Thoracic aorta (tissue), 2 donors: ENCODE data around the gene TAS2R10. TPM values are rescaled to one million over a fixed set of nuclear protein-coding genes. Genes with fewer than 3 reads are reported as not detected.
"Not testable (repeated sequence)": the region's sequence is repeated elsewhere in the genome, so short reads cannot be mapped to it uniquely, and the experiment has no call there.

Source experiments
- ATAC-seq: fragments of 150-250 bp; one replicate; pipeline ENCODE4 v1.8.0; 2017; ENCODE audit warnings: low read depth; ENCODE audit not compliant: insufficient number of reproducible peaks, low FRiP score
- DNase-seq: peaks from one replicate; pipeline ENCODE4 v3.0.0-alpha.2; 2020; ENCODE audit warnings: low spot score
- H3K27ac ChIP-seq, 2 donors: fragments of 200-600 bp; sonication (generic); 1 replicate in 1 of 2; 2 replicates in 1 of 2; pipeline ENCODE4 v1.5.1; 2016; ENCODE audit warnings: mild to moderate bottlenecking in 2 of 2, moderate library complexity in 2 of 2
- H3K27me3 ChIP-seq: fragments of 200-600 bp; sonication (generic); replicated peaks from 2 replicates; pipeline ENCODE4 v1.6.0; 2016; ENCODE audit warnings: mild to moderate bottlenecking; ENCODE audit not compliant: insufficient read depth
- H3K36me3 ChIP-seq: fragments of 200-600 bp; sonication (generic); one replicate; pipeline ENCODE4 v1.5.1; 2016
- H3K4me1 ChIP-seq, 2 donors: fragments of 200-600 bp; sonication (generic); 1 replicate in 1 of 2; 2 replicates in 1 of 2; pipeline versions ENCODE4 v1.5.1 to v1.6.0; 2016; ENCODE audit warnings: low read depth in 2 of 2, mild to moderate bottlenecking in 1 of 2; ENCODE audit not compliant: control insufficient read depth in 1 of 2
- H3K4me3 ChIP-seq: fragments of 200-600 bp; sonication (generic); 2 replicates; pipeline ENCODE4 v1.5.1; 2016; ENCODE audit warnings: mild to moderate bottlenecking
- H3K9me3 ChIP-seq: fragments of 200-600 bp; sonication (generic); 2 replicates; pipeline ENCODE4 v1.5.1; 2016
- total RNA-seq, 2 donors: library from RNA; depleted of rRNA; stranded (reverse); fragments of >200 nt; gene quantifications; one replicate each; pipeline versions ENCODE4 v1.1.0 to v1.2.3, GENCODE V29; 2016
- TF ChIP-seq, protein P1 (sequence below): fragments of 200-600 bp; sonication (generic); IDR thresholded peaks from one replicate; pipeline ENCODE4 v1.5.1; 2019; ENCODE audit warnings: antibody characterized with exemption

TAS2R10 gene
- total RNA-seq, 2 donors from 2014 or later = 4.6 TPM; not detected in 1

DNA sequence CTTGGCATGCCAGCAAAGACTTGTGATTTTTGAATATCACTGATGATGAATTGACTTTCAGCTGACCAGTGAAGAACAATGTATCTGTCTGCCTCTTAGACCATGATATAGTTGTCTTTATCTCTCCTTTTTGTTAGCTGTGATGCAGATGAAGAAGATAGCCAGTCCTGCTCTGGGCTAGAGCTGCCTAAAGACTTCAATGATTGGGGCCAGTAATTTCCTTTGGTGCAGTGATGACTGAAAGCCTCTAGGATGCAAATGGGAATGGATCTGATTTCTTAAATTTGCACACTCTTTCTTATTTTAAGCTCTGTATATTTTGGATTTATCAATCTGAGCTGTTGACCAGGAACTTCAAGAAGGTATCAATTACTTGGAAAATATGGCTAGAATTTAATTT lies 16.1 kb downstream of the TAS2R10 start, which contains the start of gene TAS2R9:
Gene TAS2R9, minus strand, starts transcription at position 101 of the 400 bp plus-strand sequence. Its CDS starts 93 bp downstream, at position 8.
- H3K9me3 ChIP-seq = no peaks in the 10 kb centered on the region
- TF ChIP-seq, protein P1, sequence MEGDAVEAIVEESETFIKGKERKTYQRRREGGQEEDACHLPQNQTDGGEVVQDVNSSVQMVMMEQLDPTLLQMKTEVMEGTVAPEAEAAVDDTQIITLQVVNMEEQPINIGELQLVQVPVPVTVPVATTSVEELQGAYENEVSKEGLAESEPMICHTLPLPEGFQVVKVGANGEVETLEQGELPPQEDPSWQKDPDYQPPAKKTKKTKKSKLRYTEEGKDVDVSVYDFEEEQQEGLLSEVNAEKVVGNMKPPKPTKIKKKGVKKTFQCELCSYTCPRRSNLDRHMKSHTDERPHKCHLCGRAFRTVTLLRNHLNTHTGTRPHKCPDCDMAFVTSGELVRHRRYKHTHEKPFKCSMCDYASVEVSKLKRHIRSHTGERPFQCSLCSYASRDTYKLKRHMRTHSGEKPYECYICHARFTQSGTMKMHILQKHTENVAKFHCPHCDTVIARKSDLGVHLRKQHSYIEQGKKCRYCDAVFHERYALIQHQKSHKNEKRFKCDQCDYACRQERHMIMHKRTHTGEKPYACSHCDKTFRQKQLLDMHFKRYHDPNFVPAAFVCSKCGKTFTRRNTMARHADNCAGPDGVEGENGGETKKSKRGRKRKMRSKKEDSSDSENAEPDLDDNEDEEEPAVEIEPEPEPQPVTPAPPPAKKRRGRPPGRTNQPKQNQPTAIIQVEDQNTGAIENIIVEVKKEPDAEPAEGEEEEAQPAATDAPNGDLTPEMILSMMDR = no peak
- no peak within 1 kb of the TSS for H3K27ac ChIP-seq
- no peak within 1 kb of the TSS for H3K4me3 ChIP-seq
- no peak for DNase-seq
- no peak for ATAC-seq
- no peaks in the 10 kb centered on the region for H3K36me3 ChIP-seq
- no peaks in the 10 kb centered on the region for H3K27me3 ChIP-seq
- H3K4me1 ChIP-seq = no peaks in the 10 kb centered on the region

GRCh38 chr12:10807186-10807585 lies 19.0 kb downstream of the TAS2R10 start, which contains the start of gene TAS2R8:
TAS2R8 (minus strand) TSS chr12:10807286; CDS start chr12:10806980, 306 bp downstream.
- no peak for DNase-seq
- Histone ChIP-seq H3K9me3 (no peaks in the 10 kb centered on the region), H3K4me1 (no peaks in the 10 kb centered on the region), H3K36me3 (no peaks in the 10 kb centered on the region), H3K27ac (no peak within 1 kb of the TSS), H3K4me3 (no peak within 1 kb of the TSS), H3K27me3 (no peaks in the 10 kb centered on the region)
- no peak for ATAC-seq
- TF ChIP-seq, protein P1 = no peak

- DNase-seq (no peak), ATAC-seq (no peak)
- H3K9me3 ChIP-seq = no peaks in the 10 kb centered on the region
- H3K4me3 ChIP-seq = no peak within 1 kb of the TSS
- H3K4me1 ChIP-seq = no peaks in the 10 kb centered on the region
- TF ChIP-seq, protein P1 = no peak
- no peaks in the 10 kb centered on the region for H3K36me3 ChIP-seq
- no peaks in the 10 kb centered on the region for H3K27me3 ChIP-seq
- no peak within 1 kb of the TSS for H3K27ac ChIP-seq
Measured at GRCh38 chr12:10802587-10802986, 23.6 kb downstream of the TAS2R10 start, which contains the start of gene TAS2R7. TAS2R7 (minus strand) TSS chr12:10802627; CDS start chr12:10802570, 57 bp downstream.

DNA sequence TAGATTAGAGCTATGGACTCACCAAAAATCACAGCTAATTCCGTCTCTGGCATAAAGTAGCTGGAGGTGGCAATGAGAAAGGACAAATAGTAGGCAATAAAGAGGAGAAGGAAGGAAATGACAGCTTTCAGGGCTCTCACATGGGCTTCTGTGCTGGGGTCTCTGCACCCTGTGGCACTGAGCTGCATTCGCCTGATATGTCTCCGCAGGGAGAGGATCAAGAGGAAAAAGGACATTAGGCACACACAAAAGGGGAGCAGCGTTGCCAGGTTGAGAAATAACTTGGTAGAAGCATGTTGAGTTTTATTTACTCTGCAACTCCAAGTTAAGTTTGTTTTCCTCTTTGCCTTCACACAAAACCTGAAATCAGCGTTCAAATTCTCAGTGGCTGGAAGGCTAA lies 24.4 kb downstream of the TAS2R10 start:
- TF ChIP-seq, protein P1 = no peak

GRCh38 chr12:10794222-10794621 lies 31.9 kb downstream of the TAS2R10 start:
- ATAC-seq (no peak), DNase-seq (no peak)
- H3K9me3 ChIP-seq = no peaks in the 10 kb centered on the region
- no peaks in the 10 kb centered on the region for H3K27me3 ChIP-seq
- no peaks in the 10 kb centered on the region for H3K36me3 ChIP-seq
- H3K4me1 ChIP-seq = no peaks in the 10 kb centered on the region
- TF ChIP-seq, protein P1 = no peak
- H3K4me3 ChIP-seq = no peak overlapping the region
- H3K27ac ChIP-seq = no peak overlapping the region

More for the DNA sequence above, 24.4 kb downstream of the TAS2R10 start:
- Histone ChIP-seq H3K4me1 (no peaks in the 10 kb centered on the region), H3K36me3 (no peaks in the 10 kb centered on the region), H3K9me3 (no peaks in the 10 kb centered on the region), H3K27ac (no peak overlapping the region), H3K27me3 (no peaks in the 10 kb centered on the region), H3K4me3 (no peak overlapping the region)
- DNase-seq (no peak), ATAC-seq (no peak)

DNA sequence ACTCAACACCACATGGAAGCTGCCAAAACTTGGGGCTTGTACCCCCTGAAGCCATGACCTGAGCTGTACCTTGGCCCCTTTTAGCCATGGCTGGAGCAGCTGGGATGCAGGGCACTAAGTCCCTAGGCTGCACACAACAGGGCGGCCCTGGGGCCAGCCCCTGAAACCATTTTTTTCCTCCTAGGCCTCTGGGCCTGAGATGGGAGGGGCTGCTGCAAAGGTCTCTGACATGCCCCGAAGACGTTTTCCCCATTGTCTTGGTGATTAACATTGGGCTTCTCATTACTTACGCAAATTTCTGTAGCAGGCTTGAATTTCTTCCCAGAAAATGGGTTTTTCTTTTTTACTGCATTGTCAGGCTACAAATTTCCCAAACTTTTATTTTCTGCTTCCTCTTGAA lies 34.4 kb downstream of the TAS2R10 start:
- DNase-seq, H3K36me3 ChIP-seq, H3K27ac ChIP-seq, H3K4me1 ChIP-seq, ATAC-seq, H3K9me3 ChIP-seq, H3K27me3 ChIP-seq, H3K4me3 ChIP-seq: not testable (repeated sequence)
